ENCODE data around the gene APBA2.
"Not testable (repeated sequence)": the region's sequence is repeated elsewhere in the genome, so short reads cannot be mapped to it uniquely, and the experiment has no call there.

The APBA2 gene

GRCh38 chr15:29162411-29162810, 276.6 kb downstream of the APBA2 start:
- Histone ChIP-seq H2BK15ac (ENCODE audit: low read depth, poor library complexity, severe bottlenecking) (no peak overlapping the region), H3K4me2 (ENCODE audit: low read length, poor library complexity, severe bottlenecking) (no peak overlapping the region), H3K79me1 (replicated peaks; ENCODE audit: low read length, poor library complexity, severe bottlenecking) (no peaks in the 10 kb centered on the region), H3K23ac (ENCODE audit: low read length in 2 of 2) (no peak overlapping the region), H3K27ac (ENCODE audit: low read length, poor library complexity, severe bottlenecking) (no peak overlapping the region), H3K4ac (ENCODE audit: low read depth in 1 of 2, low read length in 2 of 2) (no peak overlapping the region), H2AFZ (ENCODE audit: low read depth, low read length) (no peak overlapping the region), H3K9ac (ENCODE audit: low read length) (no peak overlapping the region), H3K4me3 (ENCODE audit: insufficient read depth in 1 of 2, low read depth in 1 of 2, low read length in 2 of 2) (no peak overlapping the region), H2BK12ac (ENCODE audit: low read length in 2 of 2) (no peak overlapping the region), H4K91ac (ENCODE audit: low read length) (no peak overlapping the region), H3K9me3 (ENCODE audit: control insufficient read depth, low read length) (peaks cover 11% of the 10 kb centered on the region), H2AK5ac (ENCODE audit: low read length, severe bottlenecking) (no peak overlapping the region), H3K36me3 (ENCODE audit: control insufficient read depth in 1 of 2, insufficient read depth in 2 of 2, low read depth in 1 of 2, low read length in 2 of 2) (peaks cover 0 to 5% of the 10 kb centered on the region in 2 experiments), H3K14ac (ENCODE audit: low read length in 2 of 2) (no peak overlapping the region), H4K8ac (ENCODE audit: low read length) (no peak overlapping the region), H2BK5ac (ENCODE audit: low read depth, low read length, poor library complexity, severe bottlenecking) (no peak overlapping the region), H3K4me1 (ENCODE audit: control insufficient read depth, insufficient read depth, low read depth, low read length) (peaks cover 5% of the 10 kb centered on the region), H2BK120ac (ENCODE audit: low read depth, low read length) (no peak overlapping the region), H3K18ac (ENCODE audit: low read depth in 1 of 2, low read length in 2 of 2) (no peak overlapping the region), H3K27me3 (ENCODE audit: control insufficient read depth in 1 of 2, insufficient read depth in 1 of 2, low read length in 2 of 2) (no peaks in the 10 kb centered on the region)
- 83% methylated on average over 5 of the region's 5 CpGs for WGBS
- DNase-seq: no peak

DNA sequence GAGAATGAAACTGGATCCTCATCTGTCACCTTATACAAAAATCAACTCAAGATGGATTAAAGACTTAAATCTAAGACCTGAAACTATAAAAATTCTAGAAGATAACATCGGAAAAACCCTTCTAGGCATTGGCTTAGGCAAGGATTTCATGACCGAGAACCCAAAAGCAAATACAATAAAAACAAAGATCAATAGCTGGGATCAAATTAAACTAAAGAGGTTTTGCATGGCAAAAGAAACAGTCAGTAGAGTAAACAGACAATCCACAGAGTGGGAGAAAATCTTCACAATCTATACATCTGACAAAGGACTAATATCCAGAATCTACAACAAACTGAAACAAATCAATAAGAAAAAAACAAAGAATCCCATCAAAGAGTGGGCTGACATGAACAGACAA, 281.3 kb downstream of the APBA2 start:
- H2BK12ac ChIP-seq (ENCODE audit: low read length in 2 of 2): not testable (repeated sequence)

More for the DNA sequence above, 281.3 kb downstream of the APBA2 start:
- H3K4ac ChIP-seq (ENCODE audit: low read depth in 1 of 2, low read length in 2 of 2); H3K27ac ChIP-seq (ENCODE audit: low read length, poor library complexity, severe bottlenecking); H3K14ac ChIP-seq (ENCODE audit: low read length in 2 of 2); DNase-seq; H2BK120ac ChIP-seq (ENCODE audit: low read depth, low read length); H4K91ac ChIP-seq (ENCODE audit: low read length); H3K4me3 ChIP-seq (ENCODE audit: insufficient read depth in 1 of 2, low read depth in 1 of 2, low read length in 2 of 2); H3K79me1 ChIP-seq (replicated peaks; ENCODE audit: low read length, poor library complexity, severe bottlenecking); H3K36me3 ChIP-seq (ENCODE audit: control insufficient read depth in 1 of 2, insufficient read depth in 2 of 2, low read depth in 1 of 2, low read length in 2 of 2); H3K4me1 ChIP-seq (ENCODE audit: control insufficient read depth, insufficient read depth, low read depth, low read length); H2AFZ ChIP-seq (ENCODE audit: low read depth, low read length); H4K8ac ChIP-seq (ENCODE audit: low read length); H3K9me3 ChIP-seq (ENCODE audit: control insufficient read depth, low read length); H2BK15ac ChIP-seq (ENCODE audit: low read depth, poor library complexity, severe bottlenecking); H2AK5ac ChIP-seq (ENCODE audit: low read length, severe bottlenecking); H3K9ac ChIP-seq (ENCODE audit: low read length); H3K4me2 ChIP-seq (ENCODE audit: low read length, poor library complexity, severe bottlenecking); H2BK5ac ChIP-seq (ENCODE audit: low read depth, low read length, poor library complexity, severe bottlenecking); H3K27me3 ChIP-seq (ENCODE audit: control insufficient read depth in 1 of 2, insufficient read depth in 1 of 2, low read length in 2 of 2); H3K18ac ChIP-seq (ENCODE audit: low read depth in 1 of 2, low read length in 2 of 2); H3K23ac ChIP-seq (ENCODE audit: low read length in 2 of 2): not testable (repeated sequence)
- WGBS: no CpG with 5 or more reads among the region's 2 CpGs
